ENCODE data around the gene EFR3B.
"Not testable (repeated sequence)": the region's sequence is repeated elsewhere in the genome, so short reads cannot be mapped to it uniquely, and the experiment has no call there.

Gene EFR3B

GRCh38 chr2:25072606-25073005 is 30.7 kb downstream of the EFR3B start:
- DNase-seq (ENCODE audit: low read depth, low spot score) = no peak

- DNase-seq (ENCODE audit: low read depth, low spot score) = no peak
Observed at GRCh38 chr2:25073025-25073424, 31.1 kb downstream of the EFR3B start.

GRCh38 chr2:25073914-25074313 is 32.0 kb downstream of the EFR3B start:
- no peak for DNase-seq (ENCODE audit: low read depth, low spot score)

GRCh38 chr2:25074826-25075225 is 33.0 kb downstream of the EFR3B start:
- DNase-seq (ENCODE audit: low read depth, low spot score) = no peak

DNA sequence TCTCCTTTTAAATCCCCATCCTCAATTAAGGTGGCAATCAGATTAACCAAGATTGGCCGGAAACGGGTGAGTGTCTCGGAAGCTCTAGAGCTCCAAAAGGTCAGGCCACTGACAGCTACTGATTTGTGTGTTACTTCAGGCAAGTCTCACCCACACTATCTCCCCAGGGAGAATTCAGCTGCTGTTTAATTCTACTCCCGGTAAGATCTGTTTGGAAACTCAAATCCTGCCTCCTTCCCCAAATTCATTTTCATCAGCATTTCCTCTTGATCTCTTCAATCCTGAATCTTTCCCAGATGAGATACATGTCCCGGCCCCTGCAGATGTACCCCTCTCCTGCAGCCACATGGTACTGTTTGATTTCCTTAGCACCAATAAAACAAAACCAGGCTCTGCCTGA is 34.9 kb downstream of the EFR3B start:
- no peak for DNase-seq (ENCODE audit: low read depth, low spot score)

GRCh38 chr2:25077789-25078169 is 35.9 kb downstream of the EFR3B start:
- no peak for DNase-seq (ENCODE audit: low read depth, low spot score)

DNA sequence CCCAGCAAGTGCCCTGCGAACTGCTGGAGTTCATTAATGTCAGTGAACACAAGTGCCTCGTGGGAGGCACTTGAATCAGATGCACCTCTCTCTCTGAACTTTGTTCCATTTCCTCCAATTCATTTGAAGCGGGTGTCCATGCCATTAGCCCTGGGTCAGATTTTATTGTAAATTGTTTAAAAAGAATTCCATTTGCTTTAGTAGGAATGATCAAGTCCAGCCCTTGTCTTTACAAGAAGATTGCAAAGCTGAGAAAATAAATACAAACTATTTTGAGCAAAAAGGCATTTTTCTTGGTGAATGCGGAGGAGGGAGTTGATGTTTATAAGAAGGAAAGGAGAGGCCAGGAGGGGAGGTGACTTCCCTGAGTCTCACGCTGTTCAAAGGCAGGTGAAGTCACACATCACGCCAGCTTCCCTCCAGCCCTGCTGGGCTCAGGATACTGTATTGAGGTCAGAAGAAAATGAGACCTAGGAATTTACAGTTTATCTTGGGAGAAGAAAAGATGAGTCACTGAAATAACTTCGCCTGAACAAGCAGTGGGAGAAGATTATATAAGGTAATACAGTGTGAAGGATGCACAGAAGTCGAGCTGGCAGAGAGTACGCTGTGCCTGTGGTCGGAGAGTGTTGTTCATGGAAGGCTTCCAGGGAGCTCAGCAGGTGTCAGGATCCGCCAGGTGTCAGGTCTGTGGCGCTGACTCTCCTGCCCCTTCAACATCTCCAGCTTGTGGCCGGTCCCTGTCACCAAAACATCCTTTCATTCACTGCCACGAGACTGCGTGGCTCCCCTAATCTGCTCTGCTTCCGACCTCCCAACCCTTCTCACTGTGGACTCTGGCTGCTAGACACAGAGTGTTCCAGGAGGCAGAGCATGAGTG is 36.5 kb downstream of the EFR3B start:
- no peak for DNase-seq (ENCODE audit: low read depth, low spot score)

DNA sequence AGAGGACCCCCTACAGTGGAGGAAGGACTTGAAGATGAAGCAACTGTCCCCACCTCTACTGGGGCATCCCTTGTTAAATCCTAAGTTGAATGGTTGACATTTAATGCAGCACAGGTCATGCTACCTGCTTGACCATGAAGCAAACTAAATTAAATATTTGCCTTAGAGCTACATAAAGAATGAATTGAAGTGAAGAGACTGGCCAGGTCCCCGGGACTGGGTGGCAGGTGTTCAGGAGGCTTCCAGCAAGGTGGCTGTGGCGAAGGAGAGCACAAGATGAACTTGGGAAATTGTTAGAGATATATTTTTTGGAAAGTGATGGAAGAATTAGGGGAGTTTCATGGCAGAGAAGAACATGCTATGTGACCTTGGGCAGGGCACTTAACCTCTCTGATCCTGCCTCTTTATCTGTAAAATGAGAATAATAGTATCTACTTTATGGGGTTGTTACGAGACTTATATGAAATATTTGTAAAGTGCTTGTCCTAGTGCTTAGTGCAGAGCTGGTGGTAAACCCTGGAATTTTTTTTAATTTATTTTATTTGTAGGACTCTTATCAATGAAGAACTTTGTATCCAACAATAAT is 37.3 kb downstream of the EFR3B start:
- no peak for DNase-seq (ENCODE audit: low read depth, low spot score)

DNA sequence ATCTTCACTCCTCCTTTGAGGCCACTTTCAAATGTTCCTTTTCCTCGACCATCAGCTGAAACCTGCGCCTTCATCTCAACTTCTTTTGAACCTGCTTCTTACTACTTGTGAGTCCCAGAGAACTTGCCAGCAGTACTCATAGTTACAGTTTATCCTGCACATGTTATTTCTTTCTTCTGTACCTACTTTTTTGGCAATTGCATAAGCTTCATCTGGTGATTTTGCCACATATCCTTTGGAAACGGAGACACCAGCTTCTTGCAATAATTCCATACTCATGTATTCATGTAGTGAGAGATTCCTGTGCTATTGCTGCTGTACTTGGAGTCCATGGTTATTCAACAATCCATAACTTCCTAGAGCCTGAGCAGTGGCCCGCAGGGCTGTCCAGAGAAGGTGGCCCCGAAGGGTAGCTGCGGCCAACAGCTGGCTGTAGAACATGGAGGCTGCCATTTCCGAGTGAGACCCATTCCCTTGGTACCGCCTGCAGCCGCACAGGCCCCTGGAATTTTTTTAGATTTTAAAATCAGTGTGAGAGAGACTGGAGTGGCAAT is 39.4 kb downstream of the EFR3B start:
- no peak for DNase-seq (ENCODE audit: low read depth, low spot score)

DNA sequence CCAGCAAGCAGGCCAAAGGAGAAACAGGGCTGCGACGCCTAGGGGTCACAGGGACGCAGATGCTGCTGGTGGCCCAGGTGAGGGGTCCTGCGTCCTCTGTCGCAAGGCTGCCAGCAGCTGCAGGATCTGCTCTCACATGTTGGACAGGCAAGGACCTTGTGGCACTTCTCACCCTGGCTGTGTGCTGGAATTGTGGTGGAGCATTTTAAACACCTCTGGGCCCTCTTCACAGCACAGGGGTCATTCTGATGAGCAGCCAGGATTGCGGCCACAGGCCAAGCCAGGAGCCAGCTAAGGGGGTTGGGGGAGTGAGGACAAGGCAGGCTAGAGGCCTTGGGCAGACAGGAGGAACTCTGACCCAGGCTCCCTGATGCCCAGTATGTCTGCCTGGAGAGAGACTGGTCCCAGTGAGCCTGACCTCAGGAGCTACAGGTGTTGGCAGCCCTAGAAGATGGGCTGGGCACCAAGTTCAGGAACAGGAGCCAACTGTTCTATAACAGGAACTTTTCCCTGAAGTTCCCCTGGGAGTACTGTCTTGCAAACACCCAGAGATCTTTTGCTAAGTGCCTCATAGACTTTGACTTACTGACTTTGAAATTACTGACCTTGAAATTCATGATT is 40.2 kb downstream of the EFR3B start:
- DNase-seq (ENCODE audit: low read depth, low spot score) = no peak

GRCh38 chr2:25085761-25086560 is 44.1 kb downstream of the EFR3B start:
- no peak for DNase-seq (ENCODE audit: low read depth, low spot score)

DNA sequence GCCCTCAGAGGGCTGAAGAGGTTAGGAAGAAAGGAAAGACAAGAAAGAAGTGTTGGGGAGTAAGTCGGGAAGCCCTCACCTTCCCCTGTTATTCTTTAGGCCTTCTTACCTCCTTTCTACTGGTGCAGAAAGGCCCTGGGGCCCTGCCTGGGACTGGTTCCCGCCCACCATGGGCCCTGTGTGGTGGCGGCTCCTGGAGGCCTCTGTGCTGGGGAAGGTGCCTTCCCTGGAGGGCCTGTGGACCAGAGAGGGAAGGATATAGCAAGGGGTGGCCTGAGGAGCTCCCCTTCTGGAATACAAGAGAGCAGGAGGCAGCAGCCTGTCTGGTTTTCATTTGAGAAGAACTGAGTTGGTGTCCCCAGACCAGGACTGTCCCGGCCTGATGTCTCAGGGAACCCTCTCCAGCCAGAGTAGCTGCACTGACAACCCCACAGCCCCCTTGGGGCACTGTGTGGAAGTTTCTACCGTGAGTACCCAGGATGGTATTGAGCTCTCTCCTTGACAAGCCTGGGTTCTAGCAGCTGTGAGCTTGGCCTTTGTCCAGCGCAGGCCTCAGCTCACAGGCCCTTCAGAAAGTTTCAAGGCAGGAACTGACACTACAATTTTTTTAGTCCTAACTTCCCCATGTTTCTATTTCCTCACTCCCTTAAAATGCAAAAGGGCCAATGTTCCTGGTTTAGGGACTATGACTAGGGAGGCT is 47.1 kb downstream of the EFR3B start:
- DNase-seq (ENCODE audit: low read depth, low spot score) = no peak

DNA sequence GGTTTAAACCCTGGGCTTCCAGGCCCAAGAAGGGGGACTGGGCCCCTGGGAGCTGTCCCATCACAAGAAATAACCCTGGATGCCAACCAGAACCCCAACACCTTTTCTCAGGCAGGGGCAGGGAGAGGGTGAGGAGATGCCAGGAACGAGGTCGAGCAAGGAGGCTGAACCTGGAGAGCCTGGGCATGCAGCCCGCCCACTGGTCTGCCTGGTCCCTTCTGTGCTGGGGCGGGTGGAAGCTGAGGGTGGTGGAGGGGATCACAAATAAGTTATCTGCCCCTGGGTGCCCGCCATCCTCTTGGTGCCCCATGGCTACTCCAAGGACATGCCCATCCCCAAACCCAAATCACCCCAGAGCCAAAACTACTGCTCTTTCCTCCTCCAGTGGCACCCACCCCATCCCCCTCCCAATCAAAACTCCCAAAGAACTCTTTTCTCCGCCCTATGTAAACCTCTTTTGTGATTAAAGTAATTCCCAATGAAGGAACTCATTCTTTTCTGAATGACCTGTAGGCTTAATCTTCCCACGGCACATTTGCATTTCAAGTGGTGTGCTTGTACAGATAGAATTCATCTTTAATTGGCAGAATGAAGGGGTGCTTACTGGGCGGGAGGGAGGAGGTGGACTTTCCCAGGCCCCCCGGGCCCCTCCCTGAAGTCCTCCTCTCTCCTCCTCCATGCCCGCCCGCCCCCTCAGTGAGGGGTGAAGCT is 47.9 kb downstream of the EFR3B start:
- DNase-seq (ENCODE audit: low read depth, low spot score) = no peak

DNA sequence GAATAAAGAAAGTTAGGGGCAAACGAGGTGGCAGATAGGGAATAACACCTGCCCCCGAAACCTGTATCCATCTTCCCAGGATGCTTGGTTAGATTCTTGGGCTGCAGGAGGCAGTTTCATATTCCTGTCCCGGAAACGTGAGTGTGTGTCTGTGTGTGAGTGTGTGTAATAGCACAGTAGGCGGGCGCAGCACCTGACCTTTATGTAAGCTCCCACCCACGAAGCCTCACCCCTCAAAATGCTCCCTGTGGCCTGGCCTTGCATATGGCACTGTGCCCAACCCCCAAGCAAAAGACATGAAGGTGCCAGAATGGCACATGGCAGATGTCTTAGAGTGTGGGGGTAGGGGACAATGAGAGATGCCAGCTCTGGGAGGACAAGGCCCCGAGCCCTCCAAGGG is 48.9 kb downstream of the EFR3B start:
- DNase-seq (ENCODE audit: low read depth, low spot score) = no peak

DNA sequence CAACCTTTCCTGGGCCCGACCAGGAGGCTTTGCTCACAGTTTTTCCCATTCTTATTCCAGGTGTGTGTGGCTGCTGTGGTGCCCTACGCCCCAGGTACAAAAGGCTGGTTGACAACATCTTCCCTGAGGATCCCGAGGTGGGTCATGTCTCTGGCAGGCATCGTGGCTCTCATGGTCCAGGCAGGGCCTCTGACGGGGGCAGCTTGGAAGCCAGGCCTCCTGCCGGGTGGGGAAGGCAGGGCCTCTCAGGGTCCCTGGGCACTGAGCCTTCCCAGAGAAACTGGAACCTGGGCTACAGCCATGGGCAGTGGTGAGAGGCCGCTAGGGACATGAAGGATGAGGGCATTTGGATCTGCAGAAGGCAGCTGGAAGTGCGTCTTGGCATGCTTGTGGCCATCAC is 49.4 kb downstream of the EFR3B start:
- no peak for DNase-seq (ENCODE audit: low read depth, low spot score)

DNA sequence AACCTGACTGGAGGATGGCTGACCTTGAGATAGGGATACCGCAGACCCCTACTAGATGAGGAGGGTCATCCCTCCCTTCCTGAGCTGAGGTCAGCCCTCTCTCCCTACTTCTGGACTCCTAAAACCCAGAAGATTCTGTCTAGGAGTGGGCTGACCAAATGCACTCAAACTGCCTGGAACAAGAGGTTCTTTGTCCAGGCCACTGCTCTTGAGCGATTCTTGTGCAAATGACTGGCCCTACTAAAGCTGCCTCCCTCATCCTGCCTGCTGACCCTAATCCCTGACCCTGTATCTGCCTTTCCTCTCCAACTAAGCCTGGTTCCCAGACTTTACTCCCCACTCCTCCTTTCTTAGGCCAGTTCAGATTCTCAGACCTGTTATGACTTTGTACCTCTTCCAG is 56.2 kb downstream of the EFR3B start:
- DNase-seq (ENCODE audit: low read depth, low spot score) = no peak

- DNase-seq (ENCODE audit: low read depth, low spot score) = no peak
Observed at GRCh38 chr2:25098670-25099486, 57.0 kb downstream of the EFR3B start.

DNA sequence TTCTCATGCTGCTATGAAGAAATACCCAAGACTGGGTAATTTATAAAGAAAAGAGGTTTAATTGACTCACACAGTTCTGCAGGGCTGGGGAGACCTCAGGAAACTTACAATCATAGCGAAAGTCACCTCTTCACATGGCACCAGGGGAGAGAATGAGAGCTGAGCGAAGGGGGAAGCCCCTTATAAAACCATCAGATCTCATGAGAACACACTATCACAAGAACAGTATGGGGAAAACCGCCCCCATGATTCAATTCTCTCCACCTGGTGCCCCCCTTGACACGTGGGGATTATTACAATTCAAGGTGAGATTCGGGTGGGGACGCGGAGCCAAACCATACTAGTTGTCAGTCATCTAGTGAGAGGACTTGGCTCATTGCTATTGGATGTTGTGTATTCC is 60.5 kb downstream of the EFR3B start:
- not testable (repeated sequence) for DNase-seq (ENCODE audit: low read depth, low spot score)

DNA sequence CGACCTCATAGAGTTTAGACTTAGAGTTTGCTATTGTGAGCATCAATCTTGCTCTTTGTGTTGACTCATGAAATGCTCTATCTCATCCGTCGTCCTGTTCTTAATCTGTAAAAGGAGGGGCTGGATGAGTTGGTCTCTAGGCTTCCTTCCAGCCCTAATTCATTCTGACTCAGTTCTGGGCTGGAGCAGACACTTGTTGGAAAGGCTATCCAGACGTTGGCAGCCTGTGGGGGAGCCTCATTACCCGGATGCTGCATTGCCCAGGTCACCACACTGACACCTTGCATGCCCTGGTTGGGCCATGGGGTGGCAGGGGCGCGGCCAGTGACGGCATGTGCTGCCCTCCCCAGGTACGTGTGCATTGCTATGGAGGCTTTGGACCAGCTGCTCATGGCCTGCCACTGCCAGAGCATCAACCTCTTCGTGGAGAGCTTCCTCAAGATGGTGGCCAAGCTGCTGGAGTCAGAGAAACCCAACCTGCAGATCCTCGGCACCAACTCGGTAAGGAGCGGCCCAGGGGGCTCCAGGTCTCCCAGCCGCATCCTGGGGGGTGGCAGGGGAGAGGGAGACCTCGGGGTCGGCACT is 61.5 kb downstream of the EFR3B start:
- DNase-seq (ENCODE audit: low read depth, low spot score) = no peak

Data from iPS DF 19.7 (cell line).